ENCODE data around the gene TPCN1. TPM values are rescaled to one million over a fixed set of nuclear protein-coding genes. Genes with fewer than 3 reads are reported as not detected.
A peak's percentile ranks its signal among the peaks of the same experiment; 100 is the strongest.

The TPCN1 gene
- total RNA-seq, 1 donor from 2014 or later, result 51.9 TPM

- Histone ChIP-seq H3K4me3 (no peak overlapping the region), H3K9me3 (no peaks in the 10 kb centered on the region), H3K36me3 (peaks cover 52% of the 10 kb centered on the region), H3K27me3 (no peaks in the 10 kb centered on the region), H3K4me1 (peaks cover 43% of the 10 kb centered on the region), H3K27ac (peak overlapping the region; percentile 49)
- no peak for TF ChIP-seq CTCF (IDR thresholded peaks at IDR 0.05)
- ATAC-seq (peak; percentile 78), DNase-seq (no peak)
- intact Hi-C loops (cut with DNase I), result no loop called here
Measured at GRCh38 chr12:113232840-113233585, 11.7 kb downstream of the TPCN1 start.

- no peak for ATAC-seq
Measured at GRCh38 chr12:113233967-113234366, 12.7 kb downstream of the TPCN1 start.

GRCh38 chr12:113234483-113234882, 13.2 kb downstream of the TPCN1 start:
- Histone ChIP-seq H3K36me3 (peaks cover 44% of the 10 kb centered on the region), H3K27me3 (no peaks in the 10 kb centered on the region), H3K9me3 (no peaks in the 10 kb centered on the region), H3K27ac (no peak overlapping the region), H3K4me3 (no peak overlapping the region), H3K4me1 (peaks cover 38% of the 10 kb centered on the region)
- no peak for DNase-seq
- ATAC-seq, result no peak
- TF ChIP-seq CTCF (IDR thresholded peaks at IDR 0.05), result no peak
- intact Hi-C loops (cut with DNase I), result no loop called here

More at GRCh38 chr12:113233967-113234366, 12.7 kb downstream of the TPCN1 start:
- Histone ChIP-seq H3K4me1 (peaks cover 43% of the 10 kb centered on the region), H3K4me3 (no peak overlapping the region), H3K9me3 (no peaks in the 10 kb centered on the region), H3K27ac (no peak overlapping the region), H3K36me3 (peaks cover 50% of the 10 kb centered on the region), H3K27me3 (no peaks in the 10 kb centered on the region)
- peak; percentile 12 for DNase-seq
- intact Hi-C loops (cut with DNase I), result no loop called here
- no peak for TF ChIP-seq CTCF (IDR thresholded peaks at IDR 0.05)

GRCh38 chr12:113235976-113236375, 14.7 kb downstream of the TPCN1 start:
- no peak for ATAC-seq
- H3K4me1 ChIP-seq, result peaks cover 38% of the 10 kb centered on the region

GRCh38 chr12:113236539-113237399, 15.5 kb downstream of the TPCN1 start:
- Histone ChIP-seq H3K9me3 (no peaks in the 10 kb centered on the region), H3K36me3 (peaks cover 26% of the 10 kb centered on the region), H3K27me3 (no peaks in the 10 kb centered on the region), H3K27ac (peak overlapping the region; percentile 21), H3K4me1 (peaks cover 45% of the 10 kb centered on the region), H3K4me3 (no peak overlapping the region)
- DNase-seq, result no peak
- intact Hi-C loops (cut with DNase I), result no loop called here
- no peak for TF ChIP-seq CTCF (IDR thresholded peaks at IDR 0.05)
- ATAC-seq, result no peak

More at GRCh38 chr12:113235976-113236375, 14.7 kb downstream of the TPCN1 start:
- H3K27me3 ChIP-seq, result no peaks in the 10 kb centered on the region
- H3K4me3 ChIP-seq, result no peak overlapping the region
- peaks cover 34% of the 10 kb centered on the region for H3K36me3 ChIP-seq
- no peaks in the 10 kb centered on the region for H3K9me3 ChIP-seq
- no peak for DNase-seq
- peak overlapping the region; percentile 21 for H3K27ac ChIP-seq
- intact Hi-C loops (cut with DNase I), result no loop called here
- no peak for TF ChIP-seq CTCF (IDR thresholded peaks at IDR 0.05)

All from upper lobe of right lung (tissue), 1 donor.